GM23248 (cell line): ENCODE results near the gene BMP3. TPM values are rescaled to one million over a fixed set of nuclear protein-coding genes. Genes with fewer than 3 reads are reported as not detected.

ENCODE experiments used
- DNase-seq: peaks from one replicate; pipeline ENCODE4 v3.0.0-alpha.2; 2015
- H2AFZ ChIP-seq: fragments of 200-600 bp; sonication (generic); 2 replicates; pipeline ENCODE4 v1.6.1; 2016; ENCODE audit warnings: antibody characterized with exemption
- H3F3A ChIP-seq: fragments of 200-600 bp; sonication (generic); 2 replicates; pipeline ENCODE4 v1.6.1; 2016; ENCODE audit warnings: mild to moderate bottlenecking, antibody characterized with exemption, mixed run types; ENCODE audit not compliant: insufficient read depth
- H3K27ac ChIP-seq: fragments of 200-600 bp; sonication (generic); 2 replicates; pipeline ENCODE4 v1.5.1; 2016; ENCODE audit warnings: mild to moderate bottlenecking
- H3K27me3 ChIP-seq: fragments of 200-600 bp; sonication (generic); replicated peaks from 2 replicates; pipeline ENCODE4 v1.6.1; 2016; ENCODE audit warnings: mild to moderate bottlenecking; ENCODE audit not compliant: insufficient read depth
- H3K36me3 ChIP-seq: fragments of 200-600 bp; sonication (generic); 2 replicates; pipeline ENCODE4 v1.6.1; 2016; ENCODE audit warnings: low read depth, mild to moderate bottlenecking
- H3K4me1 ChIP-seq: fragments of 200-600 bp; sonication (generic); 2 replicates; pipeline ENCODE4 v1.6.1; 2016; ENCODE audit warnings: mild to moderate bottlenecking; ENCODE audit not compliant: insufficient read depth
- H3K4me2 ChIP-seq: fragments of 200-600 bp; sonication (generic); one replicate; pipeline ENCODE4 v1.6.1; 2016; ENCODE audit warnings: mild to moderate bottlenecking; ENCODE audit not compliant: unreplicated experiment
- H3K4me3 ChIP-seq: fragments of 200-600 bp; sonication (generic); 2 replicates; pipeline ENCODE4 v1.5.1; 2016; ENCODE audit warnings: mild to moderate bottlenecking
- H3K79me2 ChIP-seq: fragments of 200-600 bp; sonication (generic); 2 replicates; pipeline ENCODE4 v1.6.1; 2016; ENCODE audit warnings: mild to moderate bottlenecking; ENCODE audit not compliant: insufficient read depth
- H3K9ac ChIP-seq: fragments of 200-600 bp; sonication (generic); 2 replicates; pipeline ENCODE4 v1.6.1; 2016; ENCODE audit warnings: mild to moderate bottlenecking
- H3K9me2 ChIP-seq: fragments of 200-600 bp; sonication (generic); 2 replicates; pipeline ENCODE4 v1.6.1; 2016; ENCODE audit warnings: mixed run types, mild to moderate bottlenecking, moderate library complexity; ENCODE audit not compliant: insufficient read depth
- H3K9me3 ChIP-seq: fragments of 200-600 bp; sonication (generic); one replicate; pipeline ENCODE4 v1.6.1; 2017; ENCODE audit warnings: low read depth
- H4K20me1 ChIP-seq: fragments of 200-600 bp; sonication (generic); 2 replicates; pipeline ENCODE4 v1.6.0; 2016; ENCODE audit not compliant: insufficient read depth
- EZH2 ChIP-seq: fragments of 200-600 bp; sonication (generic); IDR thresholded peaks from 2 replicates; pipeline ENCODE4 v1.6.1; 2018; ENCODE audit warnings: antibody characterized with exemption, mild to moderate bottlenecking; ENCODE audit not compliant: insufficient read depth, poor library complexity, severe bottlenecking
- EZH2phosphoT487 ChIP-seq: fragments of 200-600 bp; sonication (generic); IDR thresholded peaks from 2 replicates; pipeline ENCODE4 v1.6.1; 2018; ENCODE audit warnings: antibody characterized with exemption, moderate library complexity, mild to moderate bottlenecking, low read depth; ENCODE audit not compliant: insufficient read depth
- WGBS, 2 experiments: methylation state at CpG; one replicate each; pipeline ENCODE4 v1.1.6; 2015 to 2017; ENCODE audit warnings: low lambda C conversion rate in 2 of 2, low coverage in 1 of 2; ENCODE audit errors: missing lambda C conversion rate in 2 of 2; 5-methylcytosine and 5-hydroxymethylcytosine counted together
- in situ Hi-C: fragments of 300-500 bp; cut with MboI; formaldehyde crosslinking; loops from 2 replicates; pipeline ENCODE4 v1.15.0; 2020
- polyA plus RNA-seq: library from polyadenylated mRNA; unstranded; fragments of >200 nt; fragmentation: Nextera tagmentation; extraction: Ambion mirVana; gene quantifications from 2 replicates; pipeline ENCODE4 v1.2.1, GENCODE V29; 2016
- total RNA-seq: library from RNA; depleted of rRNA; stranded (reverse); fragments of >200 nt; shearing (Covaris generic); gene quantifications from 2 replicates; pipeline ENCODE4 v1.2.3, GENCODE V29; 2014

The BMP3 gene
- total and polyA plus RNA-seq, 2 experiments from 2014 or later: 0.11 TPM; not detected in 1

DNA sequence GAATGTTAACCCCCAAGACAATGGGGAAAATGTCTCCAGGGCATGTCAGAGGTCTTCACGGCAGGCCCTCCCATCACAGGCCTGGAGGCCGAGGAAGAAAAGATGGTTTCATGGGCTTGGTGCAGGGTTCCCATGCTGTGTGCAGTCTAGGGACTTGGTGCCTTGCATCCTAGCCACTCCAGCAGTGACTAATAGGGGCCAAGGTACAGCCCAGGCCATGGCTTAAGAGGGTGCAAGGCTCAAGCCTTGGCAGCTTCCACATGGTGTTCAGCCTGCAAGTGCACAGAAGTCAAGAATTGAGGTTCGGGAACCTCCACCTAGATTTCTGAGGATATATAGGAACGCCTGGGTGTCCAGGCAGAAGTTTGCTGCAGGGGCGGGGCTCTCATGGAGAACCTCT, 50.6 kb downstream of the BMP3 start:
- TF ChIP-seq EZH2 (no peak), EZH2phosphoT487 (no peak)
- no peaks in the 10 kb centered on the region for H3K9me3 ChIP-seq
- H4K20me1 ChIP-seq: no peaks in the 10 kb centered on the region
- H2AFZ ChIP-seq: no peak overlapping the region
- 92 to 99% methylated on average over 5 of the region's 5 CpGs for WGBS, 2 experiments
- no peaks in the 10 kb centered on the region for H3K36me3 ChIP-seq
- in situ Hi-C loops: loop anchor here (5.0 kb wide), 1 partner anchor 271 kb away; no protein-coding TSS in a partner anchor
- H3K27ac ChIP-seq: no peak overlapping the region
- no peaks in the 10 kb centered on the region for H3K9me2 ChIP-seq
- H3K79me2 ChIP-seq: no peaks in the 10 kb centered on the region
- no peak overlapping the region for H3K9ac ChIP-seq
- no peak overlapping the region for H3K4me2 ChIP-seq
- peaks cover 12% of the 10 kb centered on the region for H3K4me1 ChIP-seq
- H3F3A ChIP-seq: 0 out of 2 replicates have a peak, but pooled peaks cover 5% of the 10 kb centered on the region
- no peak overlapping the region for H3K4me3 ChIP-seq
- no peaks in the 10 kb centered on the region for H3K27me3 ChIP-seq
- no peak for DNase-seq

DNA sequence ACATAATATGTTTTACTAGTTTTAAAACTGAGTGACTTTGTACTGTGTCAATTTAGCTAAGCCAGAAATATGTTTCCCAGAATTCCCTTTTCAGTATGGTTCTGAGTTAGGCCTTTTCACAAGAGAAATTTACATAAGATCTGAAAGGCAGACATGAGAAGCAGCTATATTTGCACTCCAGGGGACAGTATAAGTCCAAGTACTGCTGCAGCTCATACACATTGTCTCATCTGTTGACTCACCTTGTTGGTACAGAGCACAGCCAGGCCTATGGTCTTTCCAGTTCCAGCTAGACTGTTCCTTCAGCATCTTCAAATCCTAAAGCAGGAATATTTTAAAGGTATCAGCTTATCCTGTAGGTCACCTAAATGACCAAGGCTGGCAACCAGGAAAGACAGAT, 53.5 kb downstream of the BMP3 start:
- Histone ChIP-seq H3K4me2 (no peak overlapping the region), H3K36me3 (no peaks in the 10 kb centered on the region), H2AFZ (no peak overlapping the region), H4K20me1 (no peaks in the 10 kb centered on the region), H3K9me2 (no peaks in the 10 kb centered on the region), H3K4me1 (peaks cover 12% of the 10 kb centered on the region), H3K27ac (no peak overlapping the region), H3K79me2 (no peaks in the 10 kb centered on the region), H3F3A (0 out of 2 replicates have a peak, but pooled peaks cover 5% of the 10 kb centered on the region), H3K4me3 (no peak overlapping the region), H3K27me3 (no peaks in the 10 kb centered on the region), H3K9me3 (no peaks in the 10 kb centered on the region), H3K9ac (no peak overlapping the region)
- peak; percentile 86 for DNase-seq
- in situ Hi-C loops: loop anchor here (5.0 kb wide), 1 partner anchor 268 kb away; no protein-coding TSS in a partner anchor
- TF ChIP-seq EZH2: no peak

DNA sequence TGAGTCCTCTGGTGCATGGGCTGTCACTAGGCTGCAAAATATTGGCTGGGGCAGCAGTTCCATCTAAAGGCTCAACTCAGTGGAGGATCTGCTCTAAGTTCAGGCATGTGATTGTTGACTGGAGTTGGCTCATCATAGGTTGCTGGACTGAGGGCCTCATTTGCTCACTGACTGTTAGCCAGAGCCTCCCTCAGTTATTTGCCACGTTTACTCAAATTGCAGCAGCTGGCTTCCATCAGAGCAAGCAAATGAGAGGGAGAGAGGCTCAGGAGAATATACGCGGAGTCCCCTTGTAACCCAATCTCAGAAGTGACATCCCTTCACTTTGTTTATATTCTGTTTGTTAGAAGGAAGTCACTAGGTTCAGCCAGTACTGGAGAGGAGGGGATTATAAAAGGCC, 54.1 kb downstream of the BMP3 start:
- Histone ChIP-seq H3K27ac (no peak overlapping the region), H3K36me3 (no peaks in the 10 kb centered on the region), H3K9me2 (no peaks in the 10 kb centered on the region), H3K4me3 (no peak overlapping the region), H3K27me3 (no peaks in the 10 kb centered on the region), H3K9me3 (no peaks in the 10 kb centered on the region), H3K4me1 (peaks cover 12% of the 10 kb centered on the region), H4K20me1 (no peaks in the 10 kb centered on the region), H3K79me2 (no peaks in the 10 kb centered on the region), H3F3A (0 out of 2 replicates have a peak, but pooled peaks cover 5% of the 10 kb centered on the region), H2AFZ (no peak overlapping the region), H3K4me2 (no peak overlapping the region), H3K9ac (no peak overlapping the region)
- in situ Hi-C loops: loop anchor here (5.0 kb wide), 1 partner anchor 268 kb away; no protein-coding TSS in a partner anchor
- WGBS, 2 experiments: 52 to 54% methylated on average over 3 of the region's 3 CpGs
- TF ChIP-seq EZH2 (no peak), EZH2phosphoT487 (no peak)
- no peak for DNase-seq

DNA sequence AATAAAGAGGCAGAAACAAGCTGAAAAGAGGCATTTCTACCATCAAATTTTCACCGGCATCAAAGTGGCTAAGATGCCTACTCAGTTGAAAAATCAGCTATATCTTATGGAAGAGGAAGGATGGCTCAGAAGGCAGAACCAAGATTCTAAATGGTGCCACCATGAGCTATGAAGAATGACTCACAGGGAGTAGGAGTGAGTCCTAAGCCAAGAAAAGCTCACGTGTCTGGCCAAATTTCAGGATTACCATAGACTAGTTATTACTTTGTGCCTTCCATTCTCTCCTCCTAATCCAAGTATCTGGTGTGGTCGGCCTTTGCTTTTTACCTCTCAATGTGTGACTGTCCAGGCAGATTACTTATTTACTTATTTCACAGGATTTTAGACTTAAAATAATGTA, 54.8 kb downstream of the BMP3 start:
- Histone ChIP-seq H3K79me2 (no peaks in the 10 kb centered on the region), H4K20me1 (no peaks in the 10 kb centered on the region), H3K27ac (no peak overlapping the region), H3F3A (0 out of 2 replicates have a peak, but pooled peaks cover 5% of the 10 kb centered on the region), H3K9me2 (no peaks in the 10 kb centered on the region), H3K27me3 (no peaks in the 10 kb centered on the region), H3K4me2 (no peak overlapping the region), H3K4me3 (no peak overlapping the region), H3K4me1 (peaks cover 12% of the 10 kb centered on the region), H3K9me3 (no peaks in the 10 kb centered on the region), H2AFZ (no peak overlapping the region), H3K36me3 (no peaks in the 10 kb centered on the region), H3K9ac (no peak overlapping the region)
- peak; percentile 74 for DNase-seq
- 51 to 52% methylated on average over 3 of the region's 3 CpGs for WGBS, 2 experiments
- in situ Hi-C loops: no loop called here
- TF ChIP-seq EZH2phosphoT487 (no peak), EZH2 (no peak)

DNA sequence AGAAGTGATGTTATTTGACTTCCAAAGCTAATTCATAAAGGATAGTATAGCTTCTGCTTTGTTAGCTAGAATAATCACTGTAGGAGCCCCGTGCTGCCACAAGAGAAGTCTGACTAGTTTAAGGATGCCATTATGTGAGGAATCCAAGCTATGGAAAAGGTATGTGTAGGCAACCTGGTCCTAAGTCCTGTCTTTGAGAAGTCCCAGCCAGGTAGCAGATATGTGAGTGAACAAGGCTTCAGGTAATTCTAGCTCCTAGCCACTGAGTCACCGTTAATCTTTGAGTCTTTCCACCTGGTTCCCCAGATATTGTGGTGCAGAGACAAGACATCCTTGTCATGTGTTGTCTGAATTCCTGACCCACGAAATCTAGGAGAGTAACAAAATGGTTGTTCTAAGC, 55.5 kb downstream of the BMP3 start:
- Histone ChIP-seq H3K9me3 (no peaks in the 10 kb centered on the region), H3K4me2 (no peak overlapping the region), H2AFZ (no peak overlapping the region), H3K27me3 (no peaks in the 10 kb centered on the region), H3K27ac (no peak overlapping the region), H3K9ac (no peak overlapping the region), H3K4me1 (peaks cover 12% of the 10 kb centered on the region), H3K4me3 (no peak overlapping the region), H3K79me2 (no peaks in the 10 kb centered on the region), H3K36me3 (no peaks in the 10 kb centered on the region), H3K9me2 (no peaks in the 10 kb centered on the region), H3F3A (0 out of 2 replicates have a peak, but pooled peaks cover 5% of the 10 kb centered on the region), H4K20me1 (no peaks in the 10 kb centered on the region)
- TF ChIP-seq EZH2: no peak
- no peak for TF ChIP-seq EZH2phosphoT487
- DNase-seq: no peak
- WGBS, 2 experiments: 58 to 65% methylated on average over 3 of the region's 3 CpGs
- in situ Hi-C loops: no loop called here
